Superior temporal gyrus (tissue), 1 donor: Measurements from ENCODE around the gene CACNB4.
"Not testable (repeated sequence)": the region's sequence is repeated elsewhere in the genome, so short reads cannot be mapped to it uniquely, and the experiment has no call there.

ENCODE experiments used
- DNase-seq: peaks from one replicate; pipeline ENCODE4 v3.0.0-alpha.2; 2016; ENCODE audit errors: extremely low spot score

The CACNB4 gene

DNA sequence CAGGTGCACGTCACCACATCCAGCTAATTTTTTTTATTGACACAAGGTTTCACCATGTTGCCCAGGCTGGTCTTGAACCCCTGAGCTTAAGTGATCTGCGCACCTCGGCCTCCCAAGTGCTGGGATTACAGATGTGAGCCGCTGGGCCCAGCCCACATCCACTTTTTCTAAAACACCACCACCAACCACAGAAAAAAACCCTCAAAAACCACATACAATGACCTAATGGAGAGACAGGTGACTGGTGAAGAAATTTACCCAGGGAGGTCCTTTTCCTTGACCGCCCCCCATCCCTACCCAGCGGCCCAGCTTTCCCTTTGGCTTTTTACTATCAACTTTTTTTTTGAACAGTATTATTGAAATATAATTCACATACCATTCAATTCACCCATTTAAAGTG, 47.9 kb downstream of the CACNB4 start:
- DNase-seq = no peak

GRCh38 chr2:152050341-152050740, 48.5 kb downstream of the CACNB4 start:
- no peak for DNase-seq

GRCh38 chr2:152049541-152049940, 49.3 kb downstream of the CACNB4 start:
- no peak for DNase-seq

- no peak for DNase-seq
These were observed 50.9 kb downstream of the CACNB4 start for GRCh38 chr2:152047824-152048471.

GRCh38 chr2:152046940-152047339, 51.9 kb downstream of the CACNB4 start:
- no peak for DNase-seq

DNA sequence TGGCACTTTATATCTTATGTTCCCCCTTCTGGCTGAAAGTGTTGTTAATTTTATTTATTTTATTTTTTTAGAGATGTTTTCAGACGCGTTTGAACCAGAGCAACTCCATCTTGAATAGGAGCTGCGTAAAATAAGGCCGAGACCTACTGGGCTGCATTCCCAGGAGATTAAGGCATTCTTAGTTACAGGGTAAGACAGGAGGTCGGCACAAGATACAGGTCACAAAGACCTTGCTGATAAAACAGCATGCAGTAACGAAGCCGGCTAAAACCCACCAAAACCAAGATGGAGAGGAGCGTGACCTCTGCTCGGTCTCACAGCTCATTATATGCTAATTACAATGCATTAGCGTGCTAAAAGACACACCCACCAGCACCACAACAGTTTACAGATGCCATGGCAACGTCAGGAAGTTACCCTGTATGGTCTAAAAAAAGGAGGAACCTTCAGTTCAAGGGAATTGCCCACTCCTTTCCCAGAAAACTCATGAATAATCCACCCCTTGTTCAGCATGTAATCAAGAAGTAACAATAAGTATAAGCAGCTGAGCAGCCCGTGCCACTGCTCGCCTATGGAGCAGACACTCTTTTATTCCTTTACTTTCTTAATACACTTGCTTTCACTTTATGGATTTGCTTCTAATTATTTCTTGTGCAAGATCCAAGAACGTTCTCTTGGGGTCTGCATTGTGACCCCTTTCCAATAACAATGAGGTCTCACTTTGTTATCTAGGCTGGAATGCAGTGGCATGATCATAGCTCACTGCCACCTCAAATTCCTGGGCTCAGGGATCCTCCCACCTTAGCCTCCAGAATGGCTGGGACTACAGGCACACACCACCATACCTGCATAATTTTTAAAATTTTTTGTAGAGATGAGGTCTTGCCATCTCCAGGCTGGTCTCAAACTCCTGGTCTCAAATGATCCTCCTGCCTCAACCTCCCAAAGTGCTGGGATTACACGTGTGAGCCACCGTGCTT, 55.9 kb downstream of the CACNB4 start:
- DNase-seq = no peak

DNA sequence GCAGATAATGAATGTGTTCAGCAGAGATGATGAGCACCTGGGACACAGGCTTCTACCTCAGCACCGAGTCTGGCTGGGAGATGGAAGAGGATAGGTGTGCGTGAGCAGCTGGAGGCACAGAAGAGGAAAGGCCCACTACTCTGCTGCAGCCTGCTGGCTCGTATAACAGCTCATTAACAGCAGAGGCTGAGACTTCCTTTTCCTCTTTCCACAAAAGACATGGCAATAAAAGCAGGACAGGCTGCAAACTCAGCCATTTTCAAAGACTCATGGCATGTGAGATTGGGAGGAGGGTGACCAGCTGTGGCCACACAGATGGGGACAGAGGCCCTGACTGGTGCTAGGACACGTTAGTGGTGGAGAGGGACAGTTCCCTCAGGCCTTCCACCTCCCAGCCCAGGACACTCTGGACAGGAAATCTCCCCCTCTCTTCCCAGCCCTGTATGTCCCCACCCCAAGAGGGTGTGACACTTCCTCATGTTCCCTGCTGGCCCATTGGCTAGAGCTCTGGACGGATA, 60.3 kb downstream of the CACNB4 start:
- no peak for DNase-seq

DNA sequence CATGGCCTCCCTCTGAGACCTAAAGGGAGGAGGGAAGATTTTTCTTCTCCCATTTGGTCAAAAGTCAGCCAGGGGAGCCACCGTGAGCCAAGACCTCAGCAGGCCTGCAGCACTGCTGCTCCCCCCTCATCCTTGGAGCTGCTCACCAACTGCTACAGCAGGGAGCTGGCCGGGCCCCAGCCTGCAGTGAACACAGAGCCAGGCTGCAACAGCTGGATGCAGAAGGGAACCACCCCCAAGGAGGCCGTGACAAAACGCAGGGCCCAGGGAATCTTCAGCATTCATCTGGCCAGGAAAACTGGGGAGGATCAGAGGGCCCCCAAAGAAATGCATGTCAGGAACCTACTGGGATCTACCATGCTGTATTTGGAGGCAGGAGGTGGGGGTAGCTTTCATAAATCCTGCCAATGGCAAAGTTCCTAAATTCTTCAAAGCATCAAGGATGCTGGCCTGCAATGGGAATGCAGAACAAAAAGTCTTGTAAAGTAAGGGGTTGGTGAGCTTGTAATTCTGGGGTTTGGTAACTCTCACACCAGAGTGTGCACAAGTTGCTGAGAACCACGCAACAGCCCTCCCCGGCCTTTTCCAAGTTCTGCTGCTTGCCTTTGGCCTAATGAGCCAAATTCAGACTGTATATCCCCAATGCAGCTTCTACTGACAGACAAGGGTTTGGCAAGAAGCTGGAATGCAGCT, 61.0 kb downstream of the CACNB4 start:
- DNase-seq = no peak

- peak; percentile 92 for DNase-seq
These were observed 62.0 kb downstream of the CACNB4 start for GRCh38 chr2:152036611-152037469.

GRCh38 chr2:152034257-152034801, 64.5 kb downstream of the CACNB4 start:
- DNase-seq = no peak

GRCh38 chr2:152033011-152033925, 65.6 kb downstream of the CACNB4 start:
- DNase-seq = no peak

GRCh38 chr2:152031747-152032306, 67.0 kb downstream of the CACNB4 start:
- DNase-seq = no peak

GRCh38 chr2:152030596-152031328, 68.1 kb downstream of the CACNB4 start:
- DNase-seq = not testable (repeated sequence)

GRCh38 chr2:152028182-152028862, 70.5 kb downstream of the CACNB4 start:
- DNase-seq = no peak

DNA sequence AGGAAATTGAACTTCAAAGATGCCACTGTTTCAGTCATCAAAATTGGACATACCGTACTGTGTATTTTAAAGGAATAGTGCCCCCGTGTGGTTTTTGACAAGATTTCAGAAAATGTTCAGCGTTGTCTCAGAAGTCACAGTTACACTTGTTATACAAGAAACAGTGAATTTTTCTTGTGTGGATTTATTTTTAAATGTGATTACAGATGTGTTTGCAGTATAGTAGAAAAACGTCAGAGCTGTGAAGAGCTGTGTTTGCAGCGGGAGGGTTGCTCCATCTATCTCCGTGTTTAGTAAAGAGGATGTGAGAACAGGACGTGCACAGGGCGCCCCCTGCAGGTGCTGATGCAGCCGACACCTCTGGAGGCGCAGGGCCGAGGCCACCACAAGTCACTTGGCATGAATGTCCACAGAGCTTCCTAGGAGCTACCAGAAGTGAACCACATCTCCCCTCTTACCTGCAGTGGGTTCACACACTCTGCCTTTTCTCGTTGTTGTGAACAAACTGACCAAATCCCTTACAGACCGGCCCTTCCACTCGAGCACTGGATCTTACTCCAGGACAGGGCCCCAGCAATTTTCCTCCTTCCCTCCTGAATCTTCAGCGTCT, 73.1 kb downstream of the CACNB4 start:
- DNase-seq = peak; percentile 93

DNA sequence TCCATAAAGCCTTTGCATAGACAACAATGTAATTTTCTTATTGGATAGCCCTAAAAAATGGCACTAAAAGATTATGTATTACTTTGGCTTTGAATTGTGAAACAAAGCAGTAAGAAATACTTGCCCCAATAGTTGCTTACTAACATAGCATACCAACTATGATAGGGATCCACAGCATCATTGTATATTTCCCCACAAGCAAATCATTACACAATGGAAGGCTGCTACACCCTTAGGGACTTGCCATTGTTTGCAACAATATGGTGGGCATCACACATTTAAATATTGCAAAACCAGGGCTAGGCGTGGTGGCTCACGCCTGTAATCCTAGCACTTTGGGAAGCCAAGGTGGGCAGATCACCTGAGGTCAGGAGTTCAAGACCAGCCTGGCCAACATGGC, 74.4 kb downstream of the CACNB4 start:
- DNase-seq = no peak

GRCh38 chr2:152022090-152022489, 76.8 kb downstream of the CACNB4 start:
- DNase-seq = no peak

GRCh38 chr2:152021001-152021400, 77.8 kb downstream of the CACNB4 start:
- not testable (repeated sequence) for DNase-seq
